SU-DHL-6 (cell line): ENCODE data around the gene CRYBG2.
"Not testable (repeated sequence)": the region's sequence is repeated elsewhere in the genome, so short reads cannot be mapped to it uniquely, and the experiment has no call there.

Source experiments
- H2AFZ ChIP-seq: fragments of 200-600 bp; sonication (generic); 2 replicates; pipeline ENCODE4 v1.6.1; 2014; ENCODE audit warnings: low read depth, mild to moderate bottlenecking, moderate library complexity, mixed read lengths, antibody characterized with exemption, low read length; ENCODE audit not compliant: severe bottlenecking
- H3F3A ChIP-seq: fragments of 200-600 bp; shearing (Covaris generic); 2 replicates; pipeline ENCODE4 v1.6.0; 2016; ENCODE audit warnings: antibody characterized with exemption, mild to moderate bottlenecking; ENCODE audit not compliant: insufficient read depth
- H3K27ac ChIP-seq: fragments of 200-600 bp; sonication (generic); 2 replicates; pipeline ENCODE4 v1.5.1; 2016; ENCODE audit warnings: low read depth, mild to moderate bottlenecking, low read length, moderate library complexity, mixed read lengths
- H3K27me3 ChIP-seq: fragments of 200-600 bp; sonication (generic), shearing (Covaris generic); 2 replicates; pipeline ENCODE4 v1.6.0; 2014; ENCODE audit warnings: mild to moderate bottlenecking, low read length
- H3K36me3 ChIP-seq: fragments of 200-600 bp; sonication (generic); 2 replicates; pipeline ENCODE4 v1.6.1; 2014; ENCODE audit warnings: mild to moderate bottlenecking, low read length, mixed read lengths
- H3K4me2 ChIP-seq: fragments of 300-600, 200-600 bp; shearing (Covaris generic), sonication (generic); 2 replicates; pipeline ENCODE4 v1.6.0; 2014; ENCODE audit warnings: low read length, low read depth, mild to moderate bottlenecking; ENCODE audit not compliant: poor library complexity, severe bottlenecking
- H3K4me3 ChIP-seq: fragments of 200-600 bp; sonication (generic); 2 replicates; pipeline ENCODE4 v1.5.1; 2014; ENCODE audit warnings: antibody characterized with exemption, low read length, mild to moderate bottlenecking, mixed read lengths; ENCODE audit not compliant: insufficient read depth, poor library complexity, severe bottlenecking
- H3K79me2 ChIP-seq: fragments of 200-600 bp; sonication (generic); 2 replicates; pipeline ENCODE4 v1.6.1; 2014; ENCODE audit warnings: mild to moderate bottlenecking, low read length, moderate library complexity; ENCODE audit not compliant: insufficient read depth
- H3K9ac ChIP-seq: fragments of 200-600 bp; sonication (generic); 2 replicates; pipeline ENCODE4 v1.7.0; 2014; ENCODE audit warnings: mild to moderate bottlenecking, low read length
- H3K9me2 ChIP-seq: fragments of 200-600 bp; sonication (generic); replicated peaks from 2 replicates; pipeline ENCODE4 v1.6.1; 2014; ENCODE audit warnings: low read length; ENCODE audit not compliant: insufficient read depth
- H3K9me3 ChIP-seq: fragments of 200-600 bp; sonication (generic); 2 replicates; pipeline ENCODE4 v1.6.1; 2014; ENCODE audit warnings: low read length, mixed read lengths; ENCODE audit not compliant: insufficient read depth
- H4K20me1 ChIP-seq: fragments of 200-600 bp; sonication (generic); 2 replicates; pipeline ENCODE4 v1.6.1; 2014; ENCODE audit warnings: low read depth, mild to moderate bottlenecking, antibody characterized with exemption, low read length, moderate library complexity, mixed read lengths
- EZH2phosphoT487 ChIP-seq: fragments of 200-600 bp; sonication (generic), shearing (Covaris generic); conservative IDR thresholded peaks from 2 replicates; pipeline ENCODE4 v1.6.1; 2018; ENCODE audit warnings: mild to moderate bottlenecking, antibody characterized with exemption, low read length, moderate library complexity, mixed read lengths
- TF ChIP-seq, protein P1 (sequence below): fragments of 200-600 bp; sonication (generic); IDR thresholded peaks from one replicate; pipeline ENCODE4 v1.5.1; 2017; ENCODE audit warnings: antibody characterized with exemption, mild to moderate bottlenecking, low read length, moderate library complexity; ENCODE audit not compliant: insufficient read depth, poor library complexity, severe bottlenecking

CRYBG2 gene

DNA sequence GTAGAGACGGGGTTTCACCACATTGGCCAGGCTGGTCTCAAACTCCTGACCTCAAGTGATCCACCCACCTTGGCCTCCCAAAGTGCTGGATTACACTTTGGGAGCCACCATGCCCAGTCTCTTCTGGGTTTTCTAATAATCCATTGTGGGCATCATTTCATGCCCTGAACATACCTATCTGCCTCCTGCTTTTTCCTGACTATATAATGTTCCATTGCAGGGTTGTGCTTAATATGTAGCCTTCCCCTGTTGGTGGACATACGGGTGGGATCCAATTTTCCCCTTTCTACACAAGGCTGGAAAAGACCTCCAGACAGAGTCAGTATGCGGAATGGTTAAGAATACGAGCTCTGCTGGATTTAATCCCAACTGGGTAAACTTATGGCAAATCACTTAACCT is 22.1 kb upstream of the CRYBG2 start:
- Histone ChIP-seq H3K4me2 (no peak overlapping the region), H3K9ac (no peak overlapping the region), H3F3A (no peaks in the 10 kb centered on the region), H3K9me3 (no peaks in the 10 kb centered on the region), H3K27ac (no peak overlapping the region), H3K36me3 (no peaks in the 10 kb centered on the region), H3K79me2 (no peaks in the 10 kb centered on the region), H2AFZ (no peak overlapping the region), H3K4me3 (no peak overlapping the region), H4K20me1 (no peaks in the 10 kb centered on the region), H3K9me2 (no peaks in the 10 kb centered on the region), H3K27me3 (no peaks in the 10 kb centered on the region)
- TF ChIP-seq, protein P1, sequence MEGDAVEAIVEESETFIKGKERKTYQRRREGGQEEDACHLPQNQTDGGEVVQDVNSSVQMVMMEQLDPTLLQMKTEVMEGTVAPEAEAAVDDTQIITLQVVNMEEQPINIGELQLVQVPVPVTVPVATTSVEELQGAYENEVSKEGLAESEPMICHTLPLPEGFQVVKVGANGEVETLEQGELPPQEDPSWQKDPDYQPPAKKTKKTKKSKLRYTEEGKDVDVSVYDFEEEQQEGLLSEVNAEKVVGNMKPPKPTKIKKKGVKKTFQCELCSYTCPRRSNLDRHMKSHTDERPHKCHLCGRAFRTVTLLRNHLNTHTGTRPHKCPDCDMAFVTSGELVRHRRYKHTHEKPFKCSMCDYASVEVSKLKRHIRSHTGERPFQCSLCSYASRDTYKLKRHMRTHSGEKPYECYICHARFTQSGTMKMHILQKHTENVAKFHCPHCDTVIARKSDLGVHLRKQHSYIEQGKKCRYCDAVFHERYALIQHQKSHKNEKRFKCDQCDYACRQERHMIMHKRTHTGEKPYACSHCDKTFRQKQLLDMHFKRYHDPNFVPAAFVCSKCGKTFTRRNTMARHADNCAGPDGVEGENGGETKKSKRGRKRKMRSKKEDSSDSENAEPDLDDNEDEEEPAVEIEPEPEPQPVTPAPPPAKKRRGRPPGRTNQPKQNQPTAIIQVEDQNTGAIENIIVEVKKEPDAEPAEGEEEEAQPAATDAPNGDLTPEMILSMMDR = no peak
- no peak for TF ChIP-seq EZH2phosphoT487

DNA sequence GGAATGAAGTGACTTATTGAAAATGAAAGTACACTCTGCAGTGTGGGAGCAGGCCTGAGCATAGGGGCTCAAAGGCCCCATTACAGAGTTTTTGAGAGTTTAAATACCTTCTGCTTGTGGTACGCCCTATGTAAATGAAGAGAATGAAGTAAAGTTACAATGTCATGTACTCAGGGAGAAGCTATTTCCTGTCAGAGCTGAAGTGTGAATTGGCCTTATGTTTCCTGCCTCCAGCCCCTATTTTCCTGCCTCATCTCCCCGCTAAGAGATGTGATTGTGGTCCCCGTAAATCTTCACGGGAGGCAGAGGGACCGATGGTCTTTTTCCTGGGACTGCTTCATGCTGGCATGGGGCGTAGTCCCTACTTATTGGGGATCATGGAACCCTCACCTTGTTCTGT is 21.2 kb upstream of the CRYBG2 start:
- Histone ChIP-seq H3K27ac (no peak overlapping the region), H4K20me1 (no peaks in the 10 kb centered on the region), H2AFZ (no peak overlapping the region), H3K4me3 (no peak overlapping the region), H3K9me3 (no peaks in the 10 kb centered on the region), H3K27me3 (no peaks in the 10 kb centered on the region), H3K79me2 (no peaks in the 10 kb centered on the region), H3K36me3 (no peaks in the 10 kb centered on the region), H3F3A (no peaks in the 10 kb centered on the region), H3K4me2 (no peak overlapping the region), H3K9ac (no peak overlapping the region), H3K9me2 (no peaks in the 10 kb centered on the region)
- TF ChIP-seq, protein P1 = no peak
- no peak for TF ChIP-seq EZH2phosphoT487

DNA sequence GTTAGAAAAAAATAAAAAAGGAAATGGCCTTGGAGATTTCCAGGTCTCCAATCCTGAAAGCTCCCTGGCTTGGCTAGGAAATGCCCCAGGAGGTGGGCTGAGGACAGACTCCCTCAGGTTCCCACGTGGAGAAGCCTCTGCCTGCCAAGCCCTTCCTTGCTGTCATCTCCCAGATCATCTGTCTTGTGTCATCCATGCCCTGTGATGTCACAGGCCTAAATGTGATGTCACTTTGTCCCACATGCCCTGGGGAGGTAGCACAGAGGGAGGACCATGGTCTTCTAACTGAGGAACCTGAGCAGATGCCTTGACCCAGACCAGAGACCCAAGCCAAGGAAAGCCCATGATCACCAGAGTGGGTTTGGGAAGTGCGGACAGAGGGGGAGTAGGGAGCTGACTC is 20.4 kb upstream of the CRYBG2 start:
- H3K36me3 ChIP-seq, H3K27ac ChIP-seq, H2AFZ ChIP-seq, H3K4me3 ChIP-seq, H3K9ac ChIP-seq, H3K9me3 ChIP-seq, H3F3A ChIP-seq, H3K79me2 ChIP-seq, H3K4me2 ChIP-seq, H3K27me3 ChIP-seq, H3K9me2 ChIP-seq, H4K20me1 ChIP-seq: not testable (repeated sequence)

DNA sequence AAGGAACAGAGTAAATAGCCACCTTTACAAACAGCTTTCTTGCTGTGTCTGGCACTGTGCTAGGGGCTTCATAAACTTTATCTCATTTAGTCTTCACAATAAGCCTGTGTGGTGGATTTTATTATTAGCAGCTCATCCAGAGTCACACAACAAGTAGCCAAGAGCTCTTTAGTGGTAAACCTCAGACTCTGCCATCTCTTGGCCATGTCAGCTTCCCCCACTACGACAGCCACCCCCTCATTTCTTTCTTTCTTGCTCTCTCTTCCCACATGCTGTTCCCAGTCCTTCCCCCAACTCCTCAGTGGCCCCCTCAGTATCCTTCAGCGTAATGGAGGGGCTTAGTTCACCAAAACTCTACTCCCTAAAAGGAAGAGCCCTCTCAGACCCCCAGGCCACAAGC is 19.9 kb upstream of the CRYBG2 start:
- H3K27me3 ChIP-seq = no peaks in the 10 kb centered on the region
- no peak for TF ChIP-seq EZH2phosphoT487
- TF ChIP-seq, protein P1 = no peak
- H3K4me2 ChIP-seq = no peak overlapping the region
- no peaks in the 10 kb centered on the region for H3K9me3 ChIP-seq
- no peaks in the 10 kb centered on the region for H3K9me2 ChIP-seq
- H3K4me3 ChIP-seq = no peak overlapping the region
- H3F3A ChIP-seq = no peaks in the 10 kb centered on the region
- no peaks in the 10 kb centered on the region for H3K36me3 ChIP-seq
- H3K9ac ChIP-seq = no peak overlapping the region
- H4K20me1 ChIP-seq = no peaks in the 10 kb centered on the region
- no peak overlapping the region for H3K27ac ChIP-seq
- no peak overlapping the region for H2AFZ ChIP-seq
- no peaks in the 10 kb centered on the region for H3K79me2 ChIP-seq
